Ovary (tissue), 10 donors: Measurements from ENCODE around the gene CCNG2. TPM values are rescaled to one million over a fixed set of nuclear protein-coding genes. Genes with fewer than 3 reads are reported as not detected.

ENCODE experiments used
- DNase-seq, 5 donors: peaks; one replicate each; pipeline ENCODE4 v3.0.0-alpha.2; 2019 to 2020
- H3K27ac ChIP-seq, 2 donors: fragments of 200-600 bp; one replicate each; pipeline versions ENCODE4 v1.5.1 to v1.8.0; 2019 to 2022
- H3K27me3 ChIP-seq: fragments of 200-600 bp; one replicate; pipeline ENCODE4 v1.8.0; 2022
- H3K36me3 ChIP-seq: fragments of 200-600 bp; sonication (generic); one replicate; pipeline ENCODE4 v1.5.1; 2019
- H3K4me1 ChIP-seq: one replicate; pipeline ENCODE4 v1.8.1; 2013; ENCODE audit warnings: mild to moderate bottlenecking, moderate library complexity; ENCODE audit not compliant: insufficient read depth
- H3K4me3 ChIP-seq: fragments of 200-600 bp; sonication (generic); one replicate; pipeline ENCODE4 v1.5.1; 2017
- H3K9me3 ChIP-seq, 2 donors: fragments of 200-600 bp in 1 of 2; sonication (generic) in 1 of 2; one replicate each; pipeline versions ENCODE4 v1.5.1 to v1.8.1; 2013 to 2019; ENCODE audit warnings: mild to moderate bottlenecking in 1 of 2, moderate library complexity in 1 of 2
- EP300 ChIP-seq: sonication (generic); formaldehyde crosslinking; IDR thresholded peaks from one replicate; pipeline ENCODE4 v1.6.1; 2017; ENCODE audit warnings: antibody characterized with exemption
- POLR2A ChIP-seq: fragments of 450-650 bp; IDR thresholded peaks from one replicate; pipeline ENCODE4 v1.6.1; 2017; ENCODE audit warnings: antibody characterized with exemption, mild to moderate bottlenecking, moderate library complexity
- WGBS, 3 donors: extraction: QIAGEN DNeasy Blood & Tissue Kit in 1 of 3; methylation state at CpG; one replicate each; pipeline versions ENCODE4 v1.1.5 to v1.1.7; 2013 to 2017; 5-methylcytosine and 5-hydroxymethylcytosine counted together
- intact Hi-C, 4 donors: fragments of 100-400 bp; cut with DNase I; formaldehyde crosslinking; loops; one replicate each; pipeline versions ENCODE4 v1.11.0 to v1.15.1; 2022 to 2023
- long read RNA-seq, 3 donors: library from polyadenylated mRNA in 2 of 3; unstranded in 2 of 3; transcript quantifications; one replicate each; pipeline ENCODE4 v2.0.0 and lab custom pipeline, GENCODE V29; 2021 to 2026
- polyA plus RNA-seq, 2 donors: library from polyadenylated mRNA; stranded (reverse); fragments of 200-250 nt in 1 of 2; fragments of 350-450 nt in 1 of 2; fragmentation: Illumina TruSeq in 1 of 2; extraction: RNeasy Lipid Tissue Mini Kit (QIAGEN cat#74804) in 1 of 2; gene quantifications; one replicate each; pipeline ENCODE4 v1.2.3, GENCODE V29; 2013 to 2014
- total RNA-seq, 7 donors: library from RNA; depleted of rRNA in 2 of 7; stranded (reverse); fragments of >200 nt in 2 of 7; fragmentation: NEBNext Ultra II Directional in 3 of 7; extraction: Animal tissue kit (Norgen Biotek cat#: 25700) in 3 of 7; gene quantifications; one replicate each; pipeline versions ENCODE4 v1.1.0 to v1.2.4, GENCODE V29; 2016 to 2023
- TF ChIP-seq, protein P1 (sequence below), 3 donors: fragments of 450-650 bp in 2 of 3; fragments of 200-600 bp in 1 of 3; IDR thresholded peaks; one replicate each; pipeline versions ENCODE4 v1.5.1 to v1.8.0; 2016 to 2022; ENCODE audit warnings: antibody characterized with exemption in 3 of 3, mild to moderate bottlenecking in 1 of 3
- donor health status: DM: no; HTN: no; CAD: no; lungs with moderate emphysema.
- donor health status: DM: no; HTN: no; CAD: no.
- donor health status: Bipolar disorder and iron deficiency.
- donor health status: DM: yes; HTN: yes; CAD: no.
- donor health status: DM: no; HTN: no; CAD: no.
- donor health status: DM: yes; HTN: yes; CAD: no.

CCNG2 gene, protein sequence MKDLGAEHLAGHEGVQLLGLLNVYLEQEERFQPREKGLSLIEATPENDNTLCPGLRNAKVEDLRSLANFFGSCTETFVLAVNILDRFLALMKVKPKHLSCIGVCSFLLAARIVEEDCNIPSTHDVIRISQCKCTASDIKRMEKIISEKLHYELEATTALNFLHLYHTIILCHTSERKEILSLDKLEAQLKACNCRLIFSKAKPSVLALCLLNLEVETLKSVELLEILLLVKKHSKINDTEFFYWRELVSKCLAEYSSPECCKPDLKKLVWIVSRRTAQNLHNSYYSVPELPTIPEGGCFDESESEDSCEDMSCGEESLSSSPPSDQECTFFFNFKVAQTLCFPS
- total RNA-seq (10 to 100 TPM in 6 of 7 donors, 1 to 10 TPM in 1; 9.9 to 39.0 (median 19.7) TPM), polyA plus RNA-seq (10 to 100 TPM; 29.7 to 44.9 TPM)
- long read RNA-seq, donor 1, partial matches to known transcripts: 0 of 6 reads
- long read RNA-seq, donor 1, other reads (novel, unspliced or antisense): 5 of 6 reads
- long read RNA-seq, donor 2, full-length matches to known transcripts: 2 of 8 reads
- long read RNA-seq, donor 2, partial matches to known transcripts: 0 of 8 reads
- long read RNA-seq, donor 2, other reads (novel, unspliced or antisense): 6 of 8 reads
- long read RNA-seq, donor 3, full-length matches to known transcripts: 56 of 70 reads
- long read RNA-seq, donor 3, partial matches to known transcripts: 6 of 70 reads
- long read RNA-seq, donor 3, other reads (novel, unspliced or antisense): 8 of 70 reads

- no peaks in the 10 kb centered on the region for H3K4me1 ChIP-seq
- peak within 1 kb of the TSS; percentile 87 to 95 for H3K27ac ChIP-seq
- H3K36me3 ChIP-seq: no peaks in the 10 kb centered on the region
- DNase-seq: peak; percentile 89 to 94 (median 90)
- WGBS, 3 donors: 0 to 1% (median 0%) methylated on average over 62 to 94 of the region's 94 CpGs
- no peaks in the 10 kb centered on the region for H3K27me3 ChIP-seq
- peak within 1 kb of the TSS; percentile 74 for H3K4me3 ChIP-seq
- no peaks in the 10 kb centered on the region for H3K9me3 ChIP-seq
- TF ChIP-seq EP300 (peak; percentile 32), POLR2A (peak; percentile 39)
- TF ChIP-seq, protein P1, sequence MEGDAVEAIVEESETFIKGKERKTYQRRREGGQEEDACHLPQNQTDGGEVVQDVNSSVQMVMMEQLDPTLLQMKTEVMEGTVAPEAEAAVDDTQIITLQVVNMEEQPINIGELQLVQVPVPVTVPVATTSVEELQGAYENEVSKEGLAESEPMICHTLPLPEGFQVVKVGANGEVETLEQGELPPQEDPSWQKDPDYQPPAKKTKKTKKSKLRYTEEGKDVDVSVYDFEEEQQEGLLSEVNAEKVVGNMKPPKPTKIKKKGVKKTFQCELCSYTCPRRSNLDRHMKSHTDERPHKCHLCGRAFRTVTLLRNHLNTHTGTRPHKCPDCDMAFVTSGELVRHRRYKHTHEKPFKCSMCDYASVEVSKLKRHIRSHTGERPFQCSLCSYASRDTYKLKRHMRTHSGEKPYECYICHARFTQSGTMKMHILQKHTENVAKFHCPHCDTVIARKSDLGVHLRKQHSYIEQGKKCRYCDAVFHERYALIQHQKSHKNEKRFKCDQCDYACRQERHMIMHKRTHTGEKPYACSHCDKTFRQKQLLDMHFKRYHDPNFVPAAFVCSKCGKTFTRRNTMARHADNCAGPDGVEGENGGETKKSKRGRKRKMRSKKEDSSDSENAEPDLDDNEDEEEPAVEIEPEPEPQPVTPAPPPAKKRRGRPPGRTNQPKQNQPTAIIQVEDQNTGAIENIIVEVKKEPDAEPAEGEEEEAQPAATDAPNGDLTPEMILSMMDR (IDR thresholded peaks at IDR 0.05): no peak
- intact Hi-C loops: loop anchor here in 2 of 4 donors (1.0 to 5.0 kb wide), 3 partner anchors 80 to 210 kb away; partner anchors contain the start of genes CCNI (in 2 of the 2) and SEPTIN11 (in 1 of the 2)
Observed at GRCh38 chr4:77156912-77157858, at the start of gene CCNG2. Gene CCNG2 (plus strand): TSS chr4:77157207. CDS start chr4:77158533, 1,326 bp downstream.

- Histone ChIP-seq H3K27ac (no peak overlapping the region), H3K4me1 (no peaks in the 10 kb centered on the region), H3K27me3 (no peaks in the 10 kb centered on the region), H3K36me3 (no peaks in the 10 kb centered on the region), H3K9me3 (no peaks in the 10 kb centered on the region), H3K4me3 (no peak overlapping the region)
- no peak for DNase-seq
- TF ChIP-seq POLR2A (no peak), EP300 (no peak)
- TF ChIP-seq, protein P1 (IDR thresholded peaks at IDR 0.05): no peak
- 98 to 100% (median 100%) methylated on average over 1 of the region's 1 CpG for WGBS, 3 donors
- intact Hi-C loops: no loop called here
Observed at GRCh38 chr4:77110730-77111129, 46.3 kb upstream of the CCNG2 start.

GRCh38 chr4:77113069-77113468, 43.9 kb upstream of the CCNG2 start:
- H3K9me3 ChIP-seq: no peaks in the 10 kb centered on the region
- no peaks in the 10 kb centered on the region for H3K4me1 ChIP-seq
- intact Hi-C loops: no loop called here
- TF ChIP-seq, protein P1 (IDR thresholded peaks at IDR 0.05): no peak
- TF ChIP-seq EP300 (no peak), POLR2A (no peak)
- WGBS, 3 donors: 92 to 96% (median 95%) methylated on average over 29 of the region's 29 CpGs
- no peaks in the 10 kb centered on the region for H3K36me3 ChIP-seq
- H3K4me3 ChIP-seq: no peak overlapping the region
- no peak overlapping the region for H3K27ac ChIP-seq
- H3K27me3 ChIP-seq: no peaks in the 10 kb centered on the region
- no peak for DNase-seq

GRCh38 chr4:77117721-77118120, 39.3 kb upstream of the CCNG2 start:
- TF ChIP-seq POLR2A: no peak
- TF ChIP-seq, protein P1 (IDR thresholded peaks at IDR 0.05): no peak
- no peak for TF ChIP-seq EP300
- Histone ChIP-seq H3K27me3 (no peaks in the 10 kb centered on the region), H3K4me3 (no peak overlapping the region), H3K36me3 (no peaks in the 10 kb centered on the region), H3K9me3 (no peaks in the 10 kb centered on the region), H3K27ac (no peak overlapping the region), H3K4me1 (no peaks in the 10 kb centered on the region)
- DNase-seq: no peak
- intact Hi-C loops: loop anchor here in 1 of 4 donors (1.0 kb wide), 1 partner anchor 9 kb away; no protein-coding TSS in a partner anchor
